Astrocyte of the cerebellum (primary cell): Measurements from ENCODE around the gene CAPZA1.
A peak's percentile ranks its signal among the peaks of the same experiment; 100 is the strongest.

Source experiments
- DNase-seq: peaks from one replicate; pipeline ENCODE4 v3.0.0-alpha.2; 2011; ENCODE audit warnings: low read depth
- H3K4me3 ChIP-seq: 2 replicates; pipeline ENCODE4 v1.5.1; 2011; ENCODE audit warnings: mild to moderate bottlenecking, low read depth, low read length, moderate library complexity
- CTCF ChIP-seq: IDR thresholded peaks from 2 replicates; pipeline ENCODE4 v1.5.1; 2012; ENCODE audit warnings: low read length, low read depth, moderate library complexity, mild to moderate bottlenecking; ENCODE audit errors: missing control alignments
- in situ Hi-C: cut with HindIII; loops from 2 replicates; pipeline ENCODE4 v1.10.0; 2017; ENCODE audit warnings: low sequenced_read_pairs

Gene CAPZA1

DNA sequence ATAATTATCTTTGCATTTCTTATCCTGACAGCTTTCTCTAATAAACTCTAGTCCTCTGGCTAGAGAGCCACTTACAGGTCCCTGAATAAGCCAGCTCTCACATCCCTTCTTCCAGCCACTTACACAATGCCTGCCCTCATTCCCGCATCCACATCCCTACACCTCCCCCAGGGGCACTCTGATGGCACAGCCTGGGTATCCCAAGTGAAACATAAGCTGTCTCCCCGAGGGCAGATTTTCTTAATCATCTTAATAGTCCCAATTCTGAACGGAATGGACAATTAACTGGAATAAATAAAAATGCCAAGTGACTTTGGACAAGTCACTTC, 82.4 kb downstream of the CAPZA1 start:
- in situ Hi-C loops, result no loop called here
- no peak overlapping the region for H3K4me3 ChIP-seq
- no peak for TF ChIP-seq CTCF
- DNase-seq, result no peak

DNA sequence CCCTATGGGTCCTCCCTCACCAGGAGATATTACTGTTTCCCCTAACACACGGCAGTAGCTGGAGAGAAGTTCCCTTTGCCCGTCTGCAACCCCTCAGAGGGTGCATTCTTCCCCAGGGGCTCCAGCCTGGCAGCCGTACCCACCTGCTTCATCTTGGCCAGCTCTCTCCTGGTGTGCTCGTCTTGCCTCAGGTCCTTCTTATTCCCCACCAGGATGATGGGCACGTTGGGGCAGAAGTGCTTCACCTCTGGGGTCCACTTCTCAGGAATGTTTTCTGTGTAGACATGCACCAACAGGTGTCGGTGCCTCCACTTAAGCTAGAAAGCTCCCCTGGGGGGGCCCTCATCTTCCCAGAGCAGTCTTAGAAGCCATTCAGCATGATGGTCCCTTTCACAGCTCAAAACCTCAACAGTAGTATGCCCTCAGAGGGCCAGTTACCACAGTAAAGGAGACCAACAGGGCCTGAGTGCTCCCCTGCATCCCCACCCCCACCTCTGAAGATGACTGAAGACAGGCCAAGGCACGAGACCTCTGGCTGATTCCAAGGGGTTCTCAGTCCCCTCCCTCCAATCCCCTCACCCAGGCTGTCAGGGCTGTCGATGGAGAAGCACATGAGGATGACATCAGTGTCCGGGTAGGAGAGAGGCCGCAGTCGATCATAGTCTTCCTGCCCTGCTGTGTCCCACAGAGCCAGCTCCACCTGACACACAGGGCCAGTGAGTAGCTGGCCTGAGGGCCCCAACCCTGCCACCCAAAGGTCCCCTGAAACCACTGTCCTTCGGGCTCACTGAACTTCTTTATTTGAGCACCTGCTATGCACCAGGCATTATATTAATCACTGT, 83.0 kb downstream of the CAPZA1 start:
- no peak for TF ChIP-seq CTCF
- DNase-seq, result no peak
- in situ Hi-C loops, result no loop called here
- H3K4me3 ChIP-seq, result no peak overlapping the region

- H3K4me3 ChIP-seq, result no peak overlapping the region
- TF ChIP-seq CTCF, result no peak
- no peak for DNase-seq
- in situ Hi-C loops, result no loop called here
Observed at GRCh38 chr1:112703706-112704105, 84.1 kb downstream of the CAPZA1 start.

- no peak for DNase-seq
- H3K4me3 ChIP-seq, result peak overlapping the region; percentile 92
- in situ Hi-C loops, result no loop called here
- no peak for TF ChIP-seq CTCF
Observed at GRCh38 chr1:112704391-112704933, 84.8 kb downstream of the CAPZA1 start.

GRCh38 chr1:112704934-112705627, 85.4 kb downstream of the CAPZA1 start:
- DNase-seq, result peak; percentile 88
- no peak for TF ChIP-seq CTCF
- peak overlapping the region; percentile 92 for H3K4me3 ChIP-seq
- in situ Hi-C loops, result no loop called here

DNA sequence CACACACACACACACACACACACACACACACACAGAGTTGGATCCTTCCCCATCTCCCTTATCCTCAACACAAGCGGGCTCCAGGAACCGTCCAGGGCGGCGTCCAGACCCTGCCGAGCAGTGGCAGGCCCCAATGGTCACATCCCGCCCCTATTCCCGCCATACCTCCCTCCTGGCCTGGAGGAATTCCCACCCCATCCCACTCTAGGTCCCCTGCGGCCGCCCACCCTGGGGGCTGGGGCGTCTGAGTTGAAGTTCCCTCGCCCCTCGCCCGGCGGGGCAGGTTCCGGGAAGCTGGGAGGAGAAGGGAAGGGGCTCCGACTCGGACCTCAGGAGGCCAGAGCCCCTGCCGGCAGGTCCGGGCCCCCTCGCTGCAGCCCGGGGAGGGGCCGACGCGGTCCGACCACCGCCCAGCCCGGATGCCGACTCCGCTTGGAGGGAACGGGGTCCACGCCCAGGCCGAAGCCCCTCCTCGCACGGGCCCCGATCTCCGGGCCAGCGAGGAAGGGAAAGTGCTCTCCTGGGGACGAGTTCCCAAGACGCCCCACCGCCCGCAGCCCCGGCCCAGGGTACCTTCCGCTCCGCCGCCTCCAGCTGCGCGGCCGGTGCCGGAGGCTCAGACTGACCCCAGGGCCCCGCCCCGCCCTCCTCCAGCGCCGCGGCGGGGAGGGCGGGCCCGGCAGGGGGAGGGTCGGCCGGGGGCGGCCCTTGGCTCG, 87.0 kb downstream of the CAPZA1 start, which contains the start of gene RHOC:
Gene RHOC, minus strand, starts transcription at position 623 of the 716 bp plus-strand sequence. CDS start 3,328 bp downstream, outside the sequence.
- TF ChIP-seq CTCF, result no peak
- peak within 1 kb of the TSS; percentile 92 for H3K4me3 ChIP-seq
- DNase-seq, result no peak
- in situ Hi-C loops, result no loop called here
